GM12874 (cell line): Measurements from ENCODE around the gene KCNH3.

Source experiments
- TF ChIP-seq, protein P1 (sequence below): IDR thresholded peaks from 2 replicates; pipeline ENCODE4 v1.5.1; 2011; ENCODE audit warnings: low read depth, mild to moderate bottlenecking, control low read depth, low read length, moderate library complexity; ENCODE audit not compliant: insufficient read depth

Gene KCNH3

DNA sequence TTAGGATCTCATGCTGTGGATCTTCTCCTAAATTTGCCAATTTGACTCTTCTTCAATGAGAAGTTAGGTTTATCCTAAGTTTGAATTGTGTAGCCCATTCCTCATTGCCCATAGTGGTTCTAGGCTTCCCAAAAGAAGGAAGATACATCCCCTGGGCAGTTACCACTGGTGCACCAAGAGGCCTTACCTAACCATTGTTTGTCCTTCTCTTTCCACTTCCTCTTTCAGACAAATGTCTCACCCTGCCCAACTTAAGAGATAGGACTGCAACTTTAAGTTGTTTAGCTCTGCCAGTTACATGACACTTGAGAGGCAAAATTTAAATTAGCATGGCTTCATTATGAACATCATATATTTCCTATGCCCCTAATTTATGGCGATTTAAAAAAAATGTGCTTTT is 9.4 kb upstream of the KCNH3 start:
- TF ChIP-seq, protein P1, sequence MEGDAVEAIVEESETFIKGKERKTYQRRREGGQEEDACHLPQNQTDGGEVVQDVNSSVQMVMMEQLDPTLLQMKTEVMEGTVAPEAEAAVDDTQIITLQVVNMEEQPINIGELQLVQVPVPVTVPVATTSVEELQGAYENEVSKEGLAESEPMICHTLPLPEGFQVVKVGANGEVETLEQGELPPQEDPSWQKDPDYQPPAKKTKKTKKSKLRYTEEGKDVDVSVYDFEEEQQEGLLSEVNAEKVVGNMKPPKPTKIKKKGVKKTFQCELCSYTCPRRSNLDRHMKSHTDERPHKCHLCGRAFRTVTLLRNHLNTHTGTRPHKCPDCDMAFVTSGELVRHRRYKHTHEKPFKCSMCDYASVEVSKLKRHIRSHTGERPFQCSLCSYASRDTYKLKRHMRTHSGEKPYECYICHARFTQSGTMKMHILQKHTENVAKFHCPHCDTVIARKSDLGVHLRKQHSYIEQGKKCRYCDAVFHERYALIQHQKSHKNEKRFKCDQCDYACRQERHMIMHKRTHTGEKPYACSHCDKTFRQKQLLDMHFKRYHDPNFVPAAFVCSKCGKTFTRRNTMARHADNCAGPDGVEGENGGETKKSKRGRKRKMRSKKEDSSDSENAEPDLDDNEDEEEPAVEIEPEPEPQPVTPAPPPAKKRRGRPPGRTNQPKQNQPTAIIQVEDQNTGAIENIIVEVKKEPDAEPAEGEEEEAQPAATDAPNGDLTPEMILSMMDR: no peak

DNA sequence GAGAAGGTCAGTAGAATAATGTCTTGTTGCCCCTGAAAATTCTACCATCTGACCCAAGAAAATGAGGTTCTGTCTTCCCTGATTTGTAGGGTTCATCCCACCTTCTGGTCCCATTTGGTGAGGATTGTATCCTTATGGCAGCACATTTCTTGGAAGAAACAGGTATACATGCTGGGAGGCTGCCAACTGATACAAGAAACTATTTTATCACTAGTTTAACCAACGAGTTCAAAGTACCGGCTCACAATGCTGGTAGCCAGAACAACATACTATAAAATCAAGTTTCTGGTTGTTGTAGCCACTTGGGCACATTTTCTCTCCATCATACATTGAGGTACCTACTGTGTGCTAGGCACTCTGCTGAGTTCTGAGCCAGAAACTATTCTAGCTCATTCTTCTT is 7.1 kb upstream of the KCNH3 start:
- TF ChIP-seq, protein P1: no peak

DNA sequence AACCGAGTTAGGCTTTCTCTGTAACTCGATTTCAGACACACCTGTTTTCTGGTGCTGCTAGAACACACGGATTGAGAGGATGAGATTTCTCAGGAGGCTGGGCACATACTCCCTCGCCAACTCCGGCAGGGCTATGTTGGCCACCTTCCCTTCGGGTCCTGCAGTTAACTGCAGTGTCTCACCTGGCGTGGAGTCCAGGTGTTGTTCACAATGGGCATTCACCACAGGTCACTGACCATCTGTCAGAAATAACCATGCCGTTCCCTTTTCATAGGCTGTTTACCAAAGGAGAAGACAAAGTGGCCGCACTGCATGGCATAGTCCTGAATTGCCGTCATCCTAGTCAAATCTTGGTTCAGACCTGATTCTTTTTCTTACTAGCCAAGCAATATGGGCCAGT is 5.5 kb upstream of the KCNH3 start:
- TF ChIP-seq, protein P1: no peak

DNA sequence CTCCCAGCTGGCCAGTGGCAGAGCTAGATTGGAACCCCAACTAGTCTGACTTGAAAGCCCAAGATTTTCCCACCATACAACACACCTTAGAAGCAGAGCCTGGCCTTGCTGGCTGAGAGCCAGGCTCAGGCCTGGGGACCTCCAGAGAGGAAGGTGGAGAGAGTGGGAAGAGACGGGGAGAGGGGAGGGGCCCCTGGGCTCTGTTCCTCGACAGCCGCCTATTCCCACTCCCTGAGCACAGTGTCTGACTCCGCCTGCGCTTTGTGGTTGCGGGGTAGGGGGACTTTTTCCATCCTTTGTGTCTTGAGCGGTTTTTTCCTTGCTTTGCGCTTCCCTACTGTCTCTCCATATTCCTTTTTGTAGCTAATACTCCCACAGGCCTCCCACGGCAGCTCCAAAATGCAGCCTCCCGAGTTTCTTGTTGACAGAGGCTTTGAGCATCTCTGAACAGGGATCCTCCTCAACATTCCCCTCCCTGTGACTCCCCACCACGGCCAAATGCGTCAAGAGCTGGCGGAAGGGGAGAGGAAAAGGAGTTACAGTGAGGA is 4.0 kb upstream of the KCNH3 start:
- TF ChIP-seq, protein P1: no peak

DNA sequence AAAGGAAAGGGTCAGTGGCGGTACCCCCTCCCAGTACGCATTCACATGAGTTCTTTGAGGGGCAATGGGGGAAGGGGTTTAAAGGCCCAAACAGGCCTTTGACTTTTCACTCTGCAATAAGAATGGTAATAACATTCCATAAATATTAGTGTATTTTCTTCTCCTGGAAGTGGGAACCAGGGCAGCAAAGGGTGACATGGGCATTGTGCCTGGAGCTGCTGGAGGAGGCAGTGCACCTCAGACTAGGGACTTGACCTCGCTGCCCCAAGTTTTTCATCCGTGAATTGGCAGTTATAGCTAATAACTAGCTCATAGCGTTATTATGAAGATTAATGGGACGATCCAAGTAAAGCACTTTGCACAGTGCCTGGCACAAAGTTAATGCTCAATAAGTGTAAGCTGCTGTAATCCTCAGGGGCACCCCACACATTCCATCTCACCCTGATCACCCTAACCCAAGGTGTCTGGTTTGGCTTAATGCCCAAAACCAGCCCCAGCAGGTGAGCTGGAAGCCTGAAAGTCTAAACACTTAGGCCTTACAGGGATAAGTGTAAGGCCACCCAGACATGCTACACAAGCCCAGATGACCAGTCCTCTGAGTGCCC is 2.8 kb upstream of the KCNH3 start:
- TF ChIP-seq, protein P1: no peak

DNA sequence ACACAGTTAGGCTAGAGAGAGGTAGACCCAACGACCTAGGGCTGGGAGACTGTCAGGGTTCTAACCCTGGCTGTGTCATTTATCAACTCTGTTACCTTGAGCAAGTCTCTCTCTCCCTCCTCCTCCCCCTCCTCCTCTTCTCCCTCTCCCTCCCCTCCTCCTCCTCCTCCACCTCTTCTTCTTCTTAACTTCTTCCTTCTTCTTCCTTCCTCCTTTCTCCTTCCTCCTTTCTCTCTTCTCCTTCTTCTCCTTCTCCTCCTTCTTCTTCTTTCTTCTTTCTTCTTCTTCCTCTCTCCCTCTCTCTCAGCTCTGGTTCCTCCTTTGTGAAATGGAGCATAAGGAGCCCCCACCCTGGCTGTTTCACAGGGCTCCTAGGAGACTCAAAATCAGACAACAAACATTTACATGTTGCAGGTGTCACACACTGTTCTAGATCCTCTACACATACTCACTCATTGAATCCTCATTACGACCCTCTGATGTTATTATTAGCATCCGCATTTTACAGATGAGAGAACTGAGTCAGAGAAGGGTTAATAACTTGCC is 2.2 kb upstream of the KCNH3 start:
- TF ChIP-seq, protein P1: no peak

DNA sequence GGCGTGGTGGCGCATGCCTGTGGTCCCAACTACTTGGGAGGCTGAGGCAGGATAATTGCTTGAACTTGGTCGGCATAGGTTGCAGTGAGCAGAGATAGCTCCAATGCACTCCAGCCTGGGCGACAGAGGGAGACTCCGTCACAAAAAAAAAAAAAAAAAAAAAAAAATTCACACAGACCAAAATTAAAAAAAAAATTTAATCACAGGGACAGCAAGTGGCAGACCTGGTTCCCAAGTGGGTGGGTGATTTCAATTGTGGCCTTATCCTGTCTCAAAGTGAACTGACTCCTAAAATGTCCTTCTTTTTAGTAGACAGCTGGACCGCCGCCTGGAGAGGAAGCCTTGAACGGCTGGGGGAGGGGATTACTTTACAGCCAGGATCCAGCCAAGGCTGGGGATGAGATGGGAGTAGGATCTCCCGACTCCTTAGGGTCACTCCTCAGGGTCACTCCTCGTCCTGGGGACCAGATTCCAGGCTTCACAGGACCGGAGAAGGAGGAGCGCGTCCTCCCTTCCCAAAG is 1.5 kb upstream of the KCNH3 start:
- TF ChIP-seq, protein P1: no peak
